ENCODE measurements around the gene OXT.
"Not testable (repeated sequence)": the region's sequence is repeated elsewhere in the genome, so short reads cannot be mapped to it uniquely, and the experiment has no call there.

OXT gene

GRCh38 chr20:3051385-3052019 is 19.9 kb upstream of the OXT start:
- DNase-seq (ENCODE audit: low spot score) = no peak

DNA sequence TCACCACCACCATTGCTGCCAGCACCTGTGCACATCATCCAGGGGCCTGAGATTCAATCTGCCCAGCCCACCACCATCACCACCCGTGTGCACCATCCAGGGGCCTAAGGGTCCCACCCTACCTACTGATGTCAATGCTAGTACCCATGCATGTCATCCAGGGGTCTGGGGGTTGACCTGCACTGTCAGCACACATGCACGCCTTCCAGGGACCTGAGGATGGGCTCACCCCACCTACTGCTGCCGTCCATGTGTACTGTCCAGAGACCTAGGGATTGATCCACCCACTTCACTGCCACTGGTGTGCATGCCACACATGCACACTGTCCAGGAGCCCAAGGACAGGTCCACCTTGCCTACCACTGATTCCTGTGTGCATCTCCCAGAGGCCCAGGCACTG is 11.9 kb upstream of the OXT start:
- DNase-seq (ENCODE audit: low spot score) = no peak

DNA sequence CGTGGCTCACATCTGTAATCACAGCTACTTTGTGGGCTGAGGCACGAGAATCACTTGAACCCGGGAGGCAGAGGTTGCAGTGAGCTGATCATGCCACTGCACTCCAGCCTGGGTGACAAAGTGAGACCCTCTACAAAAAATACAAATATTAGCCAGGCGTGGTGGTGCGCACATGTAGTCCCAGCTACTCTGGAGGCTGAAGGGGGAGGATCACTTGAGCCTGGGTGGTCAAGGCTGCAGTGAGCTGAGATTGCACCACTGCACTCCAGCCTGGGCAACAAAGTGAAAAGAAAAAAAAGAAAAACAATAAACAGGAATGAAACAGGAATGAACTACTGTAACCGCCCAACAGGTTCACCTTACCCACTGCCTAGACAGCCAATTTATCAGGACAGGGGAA is 7.3 kb upstream of the OXT start:
- not testable (repeated sequence) for DNase-seq (ENCODE audit: low spot score)

GRCh38 chr20:3067139-3068014 is 4.0 kb upstream of the OXT start:
- no peak for DNase-seq (ENCODE audit: low spot score)

GRCh38 chr20:3068075-3068474 is 3.3 kb upstream of the OXT start:
- DNase-seq (ENCODE audit: low spot score) = no peak

DNA sequence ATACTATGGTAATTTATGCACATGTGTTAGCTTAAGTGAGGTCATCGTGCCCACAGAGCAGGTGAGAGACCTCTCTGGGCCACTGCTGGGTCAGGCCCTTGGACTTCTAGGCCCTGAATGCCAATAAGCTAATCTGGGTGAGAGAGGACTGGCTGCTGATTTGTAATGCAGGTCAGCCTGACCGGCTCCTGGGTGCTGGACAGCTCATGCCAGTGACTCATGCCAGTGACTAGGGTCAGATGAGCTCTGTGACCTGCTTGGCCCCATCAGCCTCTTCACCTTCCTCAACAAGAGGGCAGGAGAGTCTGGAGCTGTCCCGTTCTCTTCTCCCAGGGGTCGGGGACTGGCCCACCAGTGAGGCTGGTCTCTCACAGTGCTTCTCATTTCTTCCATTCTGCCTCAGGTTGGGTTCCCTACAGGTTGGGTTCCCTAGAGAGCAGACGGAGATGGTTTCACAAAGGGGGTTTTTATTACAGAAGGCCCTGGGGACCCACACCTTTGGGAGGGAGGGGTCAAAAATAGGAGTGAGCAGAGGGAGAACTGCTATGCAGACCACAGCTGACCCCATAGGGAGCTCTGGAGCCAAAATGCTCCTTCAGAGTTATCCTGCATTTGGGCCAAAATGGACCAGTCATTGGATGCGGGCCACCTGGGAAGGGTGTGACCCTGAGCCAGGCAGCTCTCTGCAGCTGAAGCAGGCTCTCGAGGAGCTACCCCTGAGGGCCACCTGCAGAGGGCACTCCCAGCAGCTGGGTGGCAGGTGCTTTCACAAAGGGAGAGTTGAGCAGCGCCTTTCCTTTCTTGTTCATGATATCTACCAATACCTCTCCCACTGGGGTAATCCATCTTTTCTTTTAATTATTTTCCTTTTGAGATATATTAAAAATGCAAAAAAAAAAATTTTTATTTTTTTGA is 2.2 kb upstream of the OXT start:
- DNase-seq (ENCODE audit: low spot score) = no peak

- DNase-seq (ENCODE audit: low spot score) = no peak
These were observed 695 bp upstream of the OXT start for GRCh38 chr20:3070725-3071124.

DNA sequence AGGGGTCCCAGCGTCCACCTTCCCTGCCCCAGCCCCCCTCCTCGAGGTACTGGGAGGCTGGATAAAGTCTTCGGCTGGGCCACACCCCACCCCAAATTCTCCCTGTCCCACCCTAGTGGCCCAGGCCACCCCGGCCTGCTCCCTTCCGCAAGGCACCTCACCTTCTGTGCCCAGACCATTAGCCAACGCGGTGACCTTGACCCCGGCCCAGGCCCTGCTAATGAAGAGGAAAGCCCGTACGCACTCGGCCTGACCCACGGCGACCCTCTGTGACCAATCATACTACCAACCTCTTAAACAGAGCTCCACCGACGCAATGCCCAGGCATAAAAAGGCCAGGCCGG is 182 bp upstream of the OXT start:
- DNase-seq (ENCODE audit: low spot score) = no peak

- no peak for DNase-seq (ENCODE audit: low spot score)
These were observed 1.3 kb downstream of the OXT start for GRCh38 chr20:3072530-3073250.

GRCh38 chr20:3073251-3073643 is 1.8 kb downstream of the OXT start:
- not testable (repeated sequence) for DNase-seq (ENCODE audit: low spot score)

DNA sequence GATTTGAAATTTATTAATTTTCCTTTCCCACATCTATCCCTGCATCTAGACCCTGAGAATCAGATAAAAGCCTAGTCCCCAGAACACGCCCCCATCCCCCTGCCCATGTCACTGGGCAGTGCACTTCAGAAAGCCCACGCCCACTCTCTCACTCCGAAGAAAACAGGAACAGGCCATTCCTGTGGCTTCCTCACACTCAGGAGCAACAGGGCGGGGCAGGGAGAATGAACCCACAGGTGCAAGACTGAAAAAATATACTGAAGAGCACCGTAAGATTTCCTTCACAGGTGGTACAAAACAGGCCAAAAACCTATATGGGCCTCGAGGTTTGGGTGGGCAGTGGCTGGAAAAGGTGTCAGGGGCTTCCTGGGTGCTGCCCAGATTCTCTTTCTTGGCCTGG is 3.4 kb downstream of the OXT start:
- no peak for DNase-seq (ENCODE audit: low spot score)

GRCh38 chr20:3075315-3075714 is 3.9 kb downstream of the OXT start:
- not testable (repeated sequence) for DNase-seq (ENCODE audit: low spot score)

GRCh38 chr20:3077618-3078134 is 6.3 kb downstream of the OXT start:
- DNase-seq (ENCODE audit: low spot score) = no peak

- no peak for DNase-seq (ENCODE audit: low spot score)
These were observed 9.5 kb downstream of the OXT start for GRCh38 chr20:3080939-3081388.

GRCh38 chr20:3081641-3082040 is 10.2 kb downstream of the OXT start:
- DNase-seq (ENCODE audit: low spot score) = no peak

DNA sequence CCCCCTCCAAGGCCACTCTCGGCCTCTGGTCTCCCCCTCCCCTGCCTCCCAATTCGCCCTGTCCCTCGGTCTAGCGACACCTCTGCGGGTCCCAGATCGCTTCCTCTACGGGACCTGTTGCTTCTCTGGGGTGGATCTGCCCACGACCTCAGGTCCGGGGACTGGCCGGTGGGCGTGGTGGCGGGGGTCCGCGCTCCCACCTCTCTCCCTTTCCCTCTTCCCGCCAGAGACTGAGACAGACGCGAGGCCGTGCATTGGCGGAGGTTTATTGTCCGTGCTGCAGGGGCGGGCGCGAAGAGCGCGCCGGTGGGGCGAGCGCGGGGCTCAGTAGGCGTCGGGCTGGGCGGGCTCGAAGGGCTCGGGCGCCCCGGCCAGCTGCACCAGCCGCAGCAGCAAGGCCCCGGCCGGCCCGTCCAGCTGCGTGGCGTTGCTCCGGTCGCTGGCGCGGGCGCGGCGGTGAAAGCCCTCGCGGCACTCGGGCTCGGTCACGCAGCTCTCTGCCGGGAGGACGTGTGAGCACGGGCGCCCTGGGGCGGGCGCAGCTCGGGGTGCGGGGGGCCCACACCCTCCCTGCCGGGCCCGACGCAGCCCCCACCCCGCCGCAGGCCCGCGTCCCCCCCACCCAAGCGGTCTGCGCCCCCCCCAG is 11.0 kb downstream of the OXT start:
- DNase-seq (ENCODE audit: low spot score) = no peak

- DNase-seq (ENCODE audit: low spot score) = no peak
These were observed 11.8 kb downstream of the OXT start for GRCh38 chr20:3082955-3083952.

DNA sequence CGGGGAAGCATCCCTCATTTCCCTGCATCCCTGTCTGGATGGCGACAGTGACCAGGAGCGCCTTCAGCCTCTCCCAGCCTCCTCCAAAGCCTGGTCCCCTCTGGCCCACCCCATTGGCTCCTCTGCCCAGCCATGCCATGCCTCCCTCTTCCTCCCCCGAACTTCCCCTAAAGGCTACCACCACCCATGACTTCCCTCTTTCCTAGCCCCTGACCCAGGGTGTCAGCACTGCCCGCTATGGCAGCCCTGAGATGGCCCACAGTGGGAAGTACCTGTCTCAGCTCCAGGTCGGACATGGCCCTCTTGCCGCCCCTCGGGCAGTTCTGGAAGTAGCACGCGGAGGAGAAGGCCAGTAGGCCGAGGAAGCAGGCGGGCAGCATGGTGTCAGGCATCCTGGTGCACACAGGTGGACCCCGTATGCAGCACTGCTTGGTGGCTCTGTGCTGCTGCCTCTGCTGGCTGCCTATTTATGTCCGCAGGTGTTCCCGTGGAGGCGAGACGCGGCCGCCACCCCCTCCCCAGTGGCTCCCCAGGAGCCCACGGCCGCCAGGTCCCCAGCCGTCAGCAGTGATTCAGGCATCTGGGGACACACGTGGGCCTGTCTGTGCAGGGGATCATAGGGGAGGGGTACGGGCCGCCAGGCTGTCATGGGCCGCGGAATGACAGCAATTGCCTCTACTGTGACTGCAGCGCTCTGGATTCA is 13.0 kb downstream of the OXT start, which contains the start of gene AVP:
Gene AVP (minus strand): TSS at position 442 of the 703 bp plus-strand sequence. CDS start 50 bp downstream, at position 392.
- no peak for DNase-seq (ENCODE audit: low spot score)

- no peak for DNase-seq (ENCODE audit: low spot score)
These were observed 13.6 kb downstream of the OXT start for GRCh38 chr20:3084986-3085360.

Measured in CD4-positive, alpha-beta T cell treated with Interleukin-15 for 4 hours (primary cell).